Stomach smooth muscle (tissue), 2 donors: Measurements from ENCODE around the gene NEMP2.

Experiments
- H3K27ac ChIP-seq: one replicate; pipeline ENCODE4 v1.7.0; 2013; ENCODE audit warnings: mild to moderate bottlenecking, low read length, inconsistent platforms
- H3K27me3 ChIP-seq, 2 donors: one replicate each; pipeline ENCODE4 v1.7.0; 2013; ENCODE audit warnings: low read length in 2 of 2; ENCODE audit not compliant: insufficient read depth in 2 of 2, control insufficient read depth in 1 of 2
- H3K36me3 ChIP-seq, 2 donors: one replicate each; pipeline ENCODE4 v1.7.0; 2013; ENCODE audit warnings: low read length in 2 of 2; ENCODE audit not compliant: control insufficient read depth in 2 of 2, insufficient read depth in 2 of 2
- H3K4me1 ChIP-seq: one replicate; pipeline ENCODE4 v1.7.0; 2013; ENCODE audit warnings: low read length; ENCODE audit not compliant: control insufficient read depth, insufficient read depth
- H3K4me3 ChIP-seq, 2 donors: one replicate each; pipeline ENCODE4 v1.7.0; 2013; ENCODE audit warnings: low read length in 2 of 2
- H3K9ac ChIP-seq, 2 donors: one replicate each; pipeline ENCODE4 v1.7.0; 2013; ENCODE audit warnings: low read length in 2 of 2, mild to moderate bottlenecking in 1 of 2
- H3K9me3 ChIP-seq, 2 donors: one replicate each; pipeline ENCODE4 v1.7.0; 2013; ENCODE audit warnings: low read length in 2 of 2; ENCODE audit not compliant: control insufficient read depth in 2 of 2
- donor health status: healthy.
- donor health status: Pancreatic carcinoma.

The NEMP2 gene

GRCh38 chr2:190553254-190553653, 18.7 kb upstream of the NEMP2 start:
- no peak overlapping the region for H3K4me3 ChIP-seq
- H3K36me3 ChIP-seq: no peaks in the 10 kb centered on the region
- H3K27ac ChIP-seq: no peak overlapping the region
- no peaks in the 10 kb centered on the region for H3K9me3 ChIP-seq
- H3K4me1 ChIP-seq: no peaks in the 10 kb centered on the region
- no peak overlapping the region for H3K9ac ChIP-seq
- H3K27me3 ChIP-seq: no peaks in the 10 kb centered on the region

- Histone ChIP-seq H3K4me3 (no peak overlapping the region), H3K27ac (no peak overlapping the region), H3K36me3 (no peaks in the 10 kb centered on the region), H3K9me3 (no peaks in the 10 kb centered on the region), H3K4me1 (no peaks in the 10 kb centered on the region), H3K27me3 (no peaks in the 10 kb centered on the region), H3K9ac (no peak overlapping the region)
Observed at GRCh38 chr2:190551928-190552327, 17.4 kb upstream of the NEMP2 start.

DNA sequence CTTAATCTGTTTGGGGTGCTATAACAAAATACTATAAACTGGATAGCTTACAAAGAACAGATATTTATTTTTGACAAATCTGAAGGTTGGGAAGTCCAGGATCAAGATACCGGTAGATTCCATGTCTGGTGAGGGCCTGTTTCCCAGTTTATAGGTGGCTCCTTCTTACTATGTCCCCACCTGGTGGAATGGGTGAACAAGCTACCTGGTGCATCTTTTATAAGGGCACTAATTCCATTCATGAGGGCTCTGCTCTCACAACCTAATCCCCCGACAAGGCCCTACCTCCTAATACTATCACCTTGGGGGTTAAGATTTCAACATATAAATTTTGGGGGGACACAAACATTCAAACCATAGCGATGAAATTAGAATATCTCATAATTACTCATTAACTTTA, 15.6 kb upstream of the NEMP2 start:
- Histone ChIP-seq H3K27me3 (no peaks in the 10 kb centered on the region), H3K9ac (no peak overlapping the region), H3K4me1 (no peaks in the 10 kb centered on the region), H3K27ac (no peak overlapping the region), H3K36me3 (no peaks in the 10 kb centered on the region), H3K9me3 (no peaks in the 10 kb centered on the region), H3K4me3 (no peak overlapping the region)

GRCh38 chr2:190547886-190548285, 13.4 kb upstream of the NEMP2 start:
- no peak overlapping the region for H3K4me3 ChIP-seq
- no peak overlapping the region for H3K9ac ChIP-seq
- no peaks in the 10 kb centered on the region for H3K27me3 ChIP-seq
- H3K4me1 ChIP-seq: no peaks in the 10 kb centered on the region
- H3K9me3 ChIP-seq: no peaks in the 10 kb centered on the region
- no peaks in the 10 kb centered on the region for H3K36me3 ChIP-seq
- H3K27ac ChIP-seq: no peak overlapping the region

DNA sequence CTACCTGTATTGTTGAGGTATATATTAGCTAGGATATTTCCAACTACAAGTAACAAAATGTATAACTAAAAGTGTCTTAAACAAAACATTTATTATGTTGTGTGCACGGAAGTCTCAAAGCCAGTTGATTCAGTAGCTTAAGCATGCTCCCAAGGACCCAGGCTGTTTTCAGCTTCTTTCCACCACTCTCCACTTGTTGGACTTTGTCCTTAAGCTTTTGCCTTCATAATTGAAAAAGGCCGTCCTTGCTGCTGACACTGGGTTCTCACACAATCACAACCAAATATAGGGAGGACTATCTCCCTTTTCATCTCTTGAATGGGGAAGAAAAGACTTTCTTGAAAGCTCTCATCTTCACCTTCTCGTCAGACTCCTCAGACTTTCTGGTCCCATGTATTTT, 12.2 kb upstream of the NEMP2 start:
- no peaks in the 10 kb centered on the region for H3K4me1 ChIP-seq
- H3K27me3 ChIP-seq: no peaks in the 10 kb centered on the region
- H3K4me3 ChIP-seq: no peak overlapping the region
- H3K9me3 ChIP-seq: peaks cover 0 to 6% of the 10 kb centered on the region in 2 donors
- no peaks in the 10 kb centered on the region for H3K36me3 ChIP-seq
- no peak overlapping the region for H3K9ac ChIP-seq
- no peak overlapping the region for H3K27ac ChIP-seq

DNA sequence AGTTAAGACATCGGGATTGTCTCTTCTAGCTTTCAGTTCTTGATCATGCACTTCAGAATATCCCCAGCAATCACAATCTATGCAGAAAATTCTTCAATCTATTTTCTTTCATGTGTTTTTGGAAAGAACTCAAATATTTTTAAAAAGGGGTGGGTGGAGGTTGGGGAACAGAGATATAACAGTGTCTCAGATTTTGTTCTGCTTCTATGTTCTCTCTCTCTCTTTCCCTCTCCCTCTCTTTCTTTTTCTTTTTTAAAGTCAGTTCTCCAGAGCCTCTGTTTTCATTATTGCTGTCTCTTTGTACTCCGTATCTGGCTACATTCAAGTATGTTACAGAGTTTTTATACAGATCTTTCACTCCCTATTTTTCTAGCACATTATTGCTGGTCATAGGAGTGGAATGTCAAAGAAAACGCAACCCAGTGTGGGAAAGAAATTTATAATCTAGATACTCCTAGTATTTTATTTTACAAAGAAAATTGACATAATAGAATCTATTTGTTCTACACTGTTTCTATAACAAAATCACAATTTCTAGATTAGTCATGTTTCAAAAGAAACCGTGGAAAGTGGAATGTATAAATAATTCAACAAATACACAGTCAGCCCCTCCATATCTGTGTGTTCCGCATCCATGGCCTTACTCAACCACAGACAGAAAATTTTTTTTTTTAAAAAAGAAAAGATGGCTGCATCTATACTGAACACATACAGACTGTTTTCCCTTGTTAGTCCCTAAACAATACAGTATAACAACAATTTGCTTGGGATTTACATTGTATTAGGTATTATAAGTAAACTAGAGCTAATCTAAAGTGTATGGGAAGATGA, 11.2 kb upstream of the NEMP2 start:
- peak overlapping the region; percentile 1 to 3 for H3K4me3 ChIP-seq
- peaks cover 0 to 9% of the 10 kb centered on the region in 2 donors for H3K9me3 ChIP-seq
- no peaks in the 10 kb centered on the region for H3K36me3 ChIP-seq
- H3K4me1 ChIP-seq: no peaks in the 10 kb centered on the region
- H3K27ac ChIP-seq: no peak overlapping the region
- peak overlapping the region; percentile 0 to 7 for H3K9ac ChIP-seq
- no peaks in the 10 kb centered on the region for H3K27me3 ChIP-seq

DNA sequence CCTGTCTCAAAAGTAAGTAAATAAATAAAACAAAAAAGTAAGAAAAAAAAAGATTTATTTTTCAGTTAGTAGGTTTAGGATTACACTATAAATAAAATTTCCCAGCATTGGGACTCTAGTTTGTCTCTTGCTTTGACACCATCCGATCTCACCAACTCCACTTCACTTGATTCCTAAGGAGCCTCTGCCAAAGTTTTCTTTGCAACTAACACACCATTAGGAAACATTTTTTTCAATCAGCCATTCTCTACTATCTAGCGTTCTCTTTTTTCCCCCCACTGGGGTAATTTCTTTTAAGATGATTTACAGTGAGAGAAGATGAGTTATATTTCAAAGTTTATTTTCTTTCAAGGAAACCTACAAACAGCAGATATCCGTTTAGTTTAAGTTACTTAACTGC, 10.6 kb upstream of the NEMP2 start:
- no peak overlapping the region for H3K27ac ChIP-seq
- H3K27me3 ChIP-seq: no peaks in the 10 kb centered on the region
- peak overlapping the region; percentile 1 to 3 for H3K4me3 ChIP-seq
- peaks cover 0 to 13% of the 10 kb centered on the region in 2 donors for H3K9me3 ChIP-seq
- H3K4me1 ChIP-seq: no peaks in the 10 kb centered on the region
- H3K36me3 ChIP-seq: no peaks in the 10 kb centered on the region
- H3K9ac ChIP-seq: peak overlapping the region in 1 of 2 donors; percentile 0

GRCh38 chr2:190540048-190540447, 5.5 kb upstream of the NEMP2 start:
- Histone ChIP-seq H3K27me3 (no peaks in the 10 kb centered on the region), H3K9me3 (peaks cover 0 to 21% of the 10 kb centered on the region in 2 donors), H3K4me3 (no peak overlapping the region), H3K4me1 (no peaks in the 10 kb centered on the region), H3K9ac (no peak overlapping the region), H3K27ac (no peak overlapping the region), H3K36me3 (no peaks in the 10 kb centered on the region)

DNA sequence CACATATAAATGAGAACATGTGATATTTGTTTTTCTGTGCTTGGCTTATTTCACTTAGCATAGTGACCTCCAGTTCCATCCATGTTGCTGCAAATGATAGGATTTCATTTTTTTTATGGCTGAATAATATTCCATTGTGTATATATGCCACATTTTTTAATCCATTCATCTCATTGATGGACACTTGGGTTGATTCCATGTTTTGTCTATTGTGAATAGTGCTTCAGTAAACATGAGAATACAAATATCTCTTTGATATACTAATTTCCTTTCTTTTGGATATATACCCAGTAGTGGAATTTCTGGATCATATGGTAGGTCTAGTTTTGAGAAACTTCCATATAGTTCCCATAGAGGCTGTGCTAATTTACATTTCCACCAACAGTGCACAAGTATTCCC, 3.7 kb upstream of the NEMP2 start:
- H3K4me1 ChIP-seq: peaks cover 7% of the 10 kb centered on the region
- no peaks in the 10 kb centered on the region for H3K36me3 ChIP-seq
- H3K27me3 ChIP-seq: no peaks in the 10 kb centered on the region
- no peak overlapping the region for H3K9ac ChIP-seq
- H3K27ac ChIP-seq: no peak overlapping the region
- no peak overlapping the region for H3K4me3 ChIP-seq
- peaks cover 0 to 21% of the 10 kb centered on the region in 2 donors for H3K9me3 ChIP-seq

DNA sequence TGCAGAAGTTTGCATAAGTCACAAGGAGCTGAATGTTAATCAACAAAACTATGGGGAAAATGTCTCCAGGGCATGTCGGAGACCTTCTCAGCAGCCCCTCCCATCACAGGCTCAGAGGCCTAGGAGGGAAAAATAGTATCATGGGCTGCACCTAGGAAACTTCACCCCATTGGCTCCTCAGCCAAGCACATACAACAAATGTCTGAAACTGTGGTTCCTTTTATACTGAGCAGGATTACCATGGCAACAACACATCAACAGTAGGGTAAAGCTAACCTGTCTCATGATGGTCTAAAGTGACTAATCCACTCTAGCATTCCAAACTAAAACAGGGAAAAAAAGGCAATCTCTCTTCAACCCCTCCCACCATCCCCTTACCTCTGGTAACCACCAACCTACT, 3.2 kb upstream of the NEMP2 start:
- Histone ChIP-seq H3K9me3 (peaks cover 0 to 21% of the 10 kb centered on the region in 2 donors), H3K27ac (no peak overlapping the region), H3K9ac (no peak overlapping the region), H3K4me1 (peaks cover 7% of the 10 kb centered on the region), H3K36me3 (no peaks in the 10 kb centered on the region), H3K27me3 (no peaks in the 10 kb centered on the region), H3K4me3 (no peak overlapping the region)

GRCh38 chr2:190535586-190535985, 1.1 kb upstream of the NEMP2 start:
- Histone ChIP-seq H3K27me3 (no peaks in the 10 kb centered on the region), H3K4me1 (peaks cover 7% of the 10 kb centered on the region), H3K27ac (peak overlapping the region; percentile 58), H3K9ac (peak overlapping the region; percentile 45 to 97), H3K4me3 (peak overlapping the region; percentile 6 to 89), H3K36me3 (no peaks in the 10 kb centered on the region), H3K9me3 (peaks cover 0 to 12% of the 10 kb centered on the region in 2 donors)
